Neural cell (in vitro differentiated cells): Measurements from ENCODE around the gene RAI1. TPM values are rescaled to one million over a fixed set of nuclear protein-coding genes. Genes with fewer than 3 reads are reported as not detected.

ENCODE experiments used
- H2AFZ ChIP-seq: fragments of 200-600, 300-800 bp; sonication (generic), shearing (Covaris generic); 2 replicates; pipeline ENCODE4 v1.6.0; 2014; ENCODE audit warnings: low read depth, mild to moderate bottlenecking, antibody characterized with exemption, low read length, moderate library complexity
- H3F3A ChIP-seq: fragments of 200-600 bp; shearing (Covaris generic); 2 replicates; pipeline ENCODE4 v1.6.1; 2016; ENCODE audit warnings: mild to moderate bottlenecking, moderate library complexity, mixed read lengths, antibody characterized with exemption, low read length; ENCODE audit not compliant: insufficient read depth, poor library complexity, severe bottlenecking
- H3K27ac ChIP-seq: fragments of 200-600, 300-800 bp; sonication (generic), shearing (Covaris generic); 2 replicates; pipeline ENCODE4 v1.5.1; 2014; ENCODE audit warnings: mild to moderate bottlenecking, low read length, moderate library complexity
- H3K27me3 ChIP-seq: fragments of 300-800, 200-600 bp; sonication (generic), shearing (Covaris generic); 2 replicates; pipeline ENCODE4 v1.6.0; 2014; ENCODE audit warnings: mild to moderate bottlenecking, low read depth, low read length, moderate library complexity; ENCODE audit not compliant: insufficient read depth
- H3K36me3 ChIP-seq: fragments of 300-800, 200-600 bp; sonication (generic), shearing (Covaris generic); 2 replicates; pipeline ENCODE4 v1.5.1; 2014; ENCODE audit warnings: mild to moderate bottlenecking, antibody characterized with exemption, low read length, moderate library complexity; ENCODE audit not compliant: insufficient read depth
- H3K4me2 ChIP-seq: fragments of 300-800, 200-600 bp; sonication (generic), shearing (Covaris generic); 2 replicates; pipeline ENCODE4 v1.6.0; 2014; ENCODE audit warnings: mild to moderate bottlenecking, low read length
- H3K4me3 ChIP-seq: fragments of 300-800, 200-600 bp; sonication (generic), shearing (Covaris generic); 2 replicates; pipeline ENCODE4 v1.5.1; 2014; ENCODE audit warnings: mild to moderate bottlenecking, low read length, moderate library complexity
- H3K79me2 ChIP-seq: fragments of 200-600 bp; shearing (Covaris generic); replicated peaks from 2 replicates; pipeline ENCODE4 v1.6.0; 2014; ENCODE audit warnings: mild to moderate bottlenecking, low read length, moderate library complexity; ENCODE audit not compliant: insufficient read depth
- H3K9ac ChIP-seq: fragments of 300-800, 200-600 bp; sonication (generic), shearing (Covaris generic); 2 replicates; pipeline ENCODE4 v1.6.1; 2016; ENCODE audit warnings: mild to moderate bottlenecking, low read length, mixed read lengths
- H3K9me2 ChIP-seq: fragments of 200-600 bp; shearing (Covaris generic); 2 replicates; pipeline ENCODE4 v1.6.1; 2016; ENCODE audit warnings: mild to moderate bottlenecking, low read length, mixed read lengths; ENCODE audit not compliant: insufficient read depth
- H3K9me3 ChIP-seq: fragments of 200-600, 300-800 bp; sonication (generic), shearing (Covaris generic); 2 replicates; pipeline ENCODE4 v1.6.1; 2016; ENCODE audit warnings: mild to moderate bottlenecking, mixed run types, low read length, moderate library complexity, mixed read lengths
- H4K20me1 ChIP-seq: fragments of 200-600 bp; shearing (Covaris generic); 2 replicates; pipeline ENCODE4 v1.6.1; 2016; ENCODE audit warnings: mild to moderate bottlenecking, mixed run types; ENCODE audit not compliant: insufficient read depth
- EP300 ChIP-seq: fragments of 450-650 bp; conservative IDR thresholded peaks from 2 replicates; pipeline ENCODE4 v1.6.1; 2014; ENCODE audit warnings: antibody characterized with exemption, mild to moderate bottlenecking, moderate library complexity; ENCODE audit not compliant: poor library complexity, severe bottlenecking
- EZH2 ChIP-seq: fragments of 200-600, 300-800 bp; shearing (Covaris generic), sonication (generic); IDR thresholded peaks from 2 replicates; pipeline ENCODE4 v1.6.1; 2014; ENCODE audit warnings: antibody characterized with exemption, low read length, borderline replicate concordance, mild to moderate bottlenecking; ENCODE audit not compliant: insufficient read depth, poor library complexity, severe bottlenecking
- MXI1 ChIP-seq: fragments of 450-650 bp; conservative IDR thresholded peaks from 2 replicates; pipeline ENCODE4 v1.6.1; 2014; ENCODE audit warnings: antibody characterized with exemption, mild to moderate bottlenecking; ENCODE audit not compliant: poor library complexity, severe bottlenecking
- POLR2AphosphoS5 ChIP-seq: IDR thresholded peaks from 2 replicates; pipeline ENCODE4 v1.6.1; 2012
- RAD21 ChIP-seq: fragments of 450-650 bp; conservative IDR thresholded peaks from 2 replicates; pipeline ENCODE4 v1.6.1; 2014; ENCODE audit warnings: antibody characterized with exemption, mild to moderate bottlenecking, moderate library complexity
- REST ChIP-seq: IDR thresholded peaks from 2 replicates; pipeline ENCODE4 v1.6.1; 2012; ENCODE audit warnings: borderline replicate concordance
- SMC3 ChIP-seq: fragments of 450-650 bp; conservative IDR thresholded peaks from 2 replicates; pipeline ENCODE4 v1.6.1; 2014; ENCODE audit warnings: antibody characterized with exemption, mild to moderate bottlenecking, moderate library complexity; ENCODE audit not compliant: poor library complexity
- TAF1 ChIP-seq: IDR thresholded peaks from 2 replicates; pipeline ENCODE4 v1.6.1; 2012; ENCODE audit warnings: low read depth
- polyA plus RNA-seq: library from polyadenylated mRNA; depleted of rRNA; stranded (reverse); fragments of >200 nt; gene quantifications from 2 replicates; pipeline ENCODE4 v1.2.3, GENCODE V29; 2014
- TF ChIP-seq, protein P1 (sequence below): fragments of 450-650 bp; IDR thresholded peaks from 2 replicates; pipeline ENCODE4 v1.5.1; 2014; ENCODE audit warnings: antibody characterized with exemption, mild to moderate bottlenecking, moderate library complexity; ENCODE audit not compliant: poor library complexity, severe bottlenecking

The RAI1 gene
- polyA plus RNA-seq, 1 donor from 2014 or later, result 16.9 TPM

GRCh38 chr17:17661134-17661533 is 20.1 kb upstream of the RAI1 start:
- Histone ChIP-seq H3K4me2 (no peak overlapping the region), H4K20me1 (no peaks in the 10 kb centered on the region), H3K36me3 (no peaks in the 10 kb centered on the region), H3F3A (no peaks in the 10 kb centered on the region), H3K27ac (no peak overlapping the region), H3K9ac (no peak overlapping the region), H3K79me2 (no peaks in the 10 kb centered on the region), H2AFZ (no peak overlapping the region), H3K9me3 (no peaks in the 10 kb centered on the region), H3K4me3 (no peak overlapping the region), H3K27me3 (no peaks in the 10 kb centered on the region), H3K9me2 (no peaks in the 10 kb centered on the region)
- TF ChIP-seq EZH2, result no peak

- no peak overlapping the region for H2AFZ ChIP-seq
- peak; percentile 19 for TF ChIP-seq SMC3
- TF ChIP-seq EP300, result no peak
- TF ChIP-seq REST, result no peak
- TF ChIP-seq, protein P1, sequence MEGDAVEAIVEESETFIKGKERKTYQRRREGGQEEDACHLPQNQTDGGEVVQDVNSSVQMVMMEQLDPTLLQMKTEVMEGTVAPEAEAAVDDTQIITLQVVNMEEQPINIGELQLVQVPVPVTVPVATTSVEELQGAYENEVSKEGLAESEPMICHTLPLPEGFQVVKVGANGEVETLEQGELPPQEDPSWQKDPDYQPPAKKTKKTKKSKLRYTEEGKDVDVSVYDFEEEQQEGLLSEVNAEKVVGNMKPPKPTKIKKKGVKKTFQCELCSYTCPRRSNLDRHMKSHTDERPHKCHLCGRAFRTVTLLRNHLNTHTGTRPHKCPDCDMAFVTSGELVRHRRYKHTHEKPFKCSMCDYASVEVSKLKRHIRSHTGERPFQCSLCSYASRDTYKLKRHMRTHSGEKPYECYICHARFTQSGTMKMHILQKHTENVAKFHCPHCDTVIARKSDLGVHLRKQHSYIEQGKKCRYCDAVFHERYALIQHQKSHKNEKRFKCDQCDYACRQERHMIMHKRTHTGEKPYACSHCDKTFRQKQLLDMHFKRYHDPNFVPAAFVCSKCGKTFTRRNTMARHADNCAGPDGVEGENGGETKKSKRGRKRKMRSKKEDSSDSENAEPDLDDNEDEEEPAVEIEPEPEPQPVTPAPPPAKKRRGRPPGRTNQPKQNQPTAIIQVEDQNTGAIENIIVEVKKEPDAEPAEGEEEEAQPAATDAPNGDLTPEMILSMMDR, result peak; percentile 39
- no peaks in the 10 kb centered on the region for H3K36me3 ChIP-seq
These were observed 19.3 kb upstream of the RAI1 start for GRCh38 chr17:17661834-17662385.

DNA sequence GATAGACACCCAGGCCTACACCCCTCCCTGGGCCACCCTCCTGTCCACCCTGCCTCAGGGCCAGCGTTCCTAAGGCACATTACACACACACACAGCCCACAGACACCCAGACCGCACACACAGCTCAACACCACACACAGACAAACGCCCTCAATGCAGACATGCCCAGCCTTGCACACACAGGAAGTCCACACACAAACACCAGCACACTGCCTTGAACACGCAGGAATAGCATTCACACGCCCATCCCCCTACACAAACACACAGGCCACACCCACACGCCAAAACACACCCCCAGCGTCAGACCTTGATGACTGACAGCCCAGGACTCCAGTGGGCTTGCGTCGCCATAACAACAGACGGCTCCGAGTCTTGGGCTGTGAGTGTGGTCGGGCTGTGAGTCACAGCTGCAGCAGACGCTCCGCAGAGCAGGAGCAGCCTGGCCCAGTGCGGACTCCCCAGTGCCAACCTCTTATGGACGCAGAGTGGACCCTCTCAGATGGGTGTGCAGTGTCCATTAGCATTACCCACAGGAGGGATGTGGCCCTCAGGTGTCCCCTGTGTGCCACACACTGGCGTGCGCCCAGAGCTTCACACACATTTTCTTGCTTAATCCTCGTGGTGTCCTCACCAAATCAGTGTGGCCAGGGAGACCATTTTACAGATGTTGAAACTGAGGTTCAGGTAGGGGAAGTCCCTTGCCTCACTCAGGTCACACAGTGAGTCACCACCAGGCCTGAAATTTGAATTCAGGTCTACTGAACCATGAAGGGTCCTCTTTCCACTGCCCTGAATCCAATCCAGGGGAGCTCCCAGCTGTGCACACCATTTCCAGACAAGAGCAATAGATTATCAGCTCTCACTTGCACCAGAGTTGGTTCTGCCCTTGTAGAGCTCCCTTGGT is 17.8 kb upstream of the RAI1 start:
- Histone ChIP-seq H3K4me2 (no peak overlapping the region), H3K9me2 (no peaks in the 10 kb centered on the region), H3K36me3 (no peaks in the 10 kb centered on the region), H3K4me3 (peak overlapping the region; percentile 51), H3K9ac (peak overlapping the region; percentile 60), H3K27me3 (no peaks in the 10 kb centered on the region), H2AFZ (peak overlapping the region; percentile 76), H3F3A (no peaks in the 10 kb centered on the region), H3K9me3 (no peaks in the 10 kb centered on the region), H4K20me1 (no peaks in the 10 kb centered on the region), H3K79me2 (no peaks in the 10 kb centered on the region), H3K27ac (peak overlapping the region; percentile 77)
- TF ChIP-seq MXI1 (no peak), TAF1 (no peak), REST (no peak), RAD21 (peak; percentile 39), SMC3 (peak; percentile 51), POLR2AphosphoS5 (peak; percentile 83)
- TF ChIP-seq, protein P1, result no peak

More at GRCh38 chr17:17661834-17662385, 19.3 kb upstream of the RAI1 start:
- no peaks in the 10 kb centered on the region for H3K27me3 ChIP-seq
- H3K9me2 ChIP-seq, result no peaks in the 10 kb centered on the region
- no peak overlapping the region for H3K4me2 ChIP-seq
- H3K9ac ChIP-seq, result no peak overlapping the region
- H3F3A ChIP-seq, result no peaks in the 10 kb centered on the region
- no peak overlapping the region for H3K27ac ChIP-seq
- no peak overlapping the region for H3K4me3 ChIP-seq
- no peaks in the 10 kb centered on the region for H3K9me3 ChIP-seq
- no peaks in the 10 kb centered on the region for H3K79me2 ChIP-seq
- no peaks in the 10 kb centered on the region for H4K20me1 ChIP-seq
